Measurements from ENCODE around the gene RCN2. TPM values are rescaled to one million over a fixed set of nuclear protein-coding genes. Genes with fewer than 3 reads are reported as not detected.

Gene RCN2
- total and polyA plus RNA-seq, 3 donors from 2014 or later = 61.1 to 164 (median 78.3) TPM

DNA sequence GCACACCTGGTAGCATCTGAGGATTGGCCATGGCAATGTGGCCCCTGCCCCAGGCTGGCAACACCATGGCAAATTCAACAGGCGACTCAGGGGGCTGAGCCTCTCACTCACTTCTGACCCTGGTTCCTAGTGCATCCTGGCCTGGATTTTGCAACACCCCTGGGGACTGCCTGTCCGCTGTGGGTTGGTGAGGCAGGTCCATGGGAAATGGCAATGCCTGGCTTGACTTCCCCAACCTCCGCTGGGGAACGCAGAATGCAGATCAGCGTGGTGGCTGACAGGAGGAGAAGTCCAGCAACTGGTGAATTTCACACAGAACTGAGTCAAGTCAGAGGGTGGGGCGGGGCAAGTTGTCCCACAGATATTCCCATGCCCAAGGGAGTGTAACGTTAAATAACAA is 59.5 kb downstream of the RCN2 start:
- TF ChIP-seq, protein P1, sequence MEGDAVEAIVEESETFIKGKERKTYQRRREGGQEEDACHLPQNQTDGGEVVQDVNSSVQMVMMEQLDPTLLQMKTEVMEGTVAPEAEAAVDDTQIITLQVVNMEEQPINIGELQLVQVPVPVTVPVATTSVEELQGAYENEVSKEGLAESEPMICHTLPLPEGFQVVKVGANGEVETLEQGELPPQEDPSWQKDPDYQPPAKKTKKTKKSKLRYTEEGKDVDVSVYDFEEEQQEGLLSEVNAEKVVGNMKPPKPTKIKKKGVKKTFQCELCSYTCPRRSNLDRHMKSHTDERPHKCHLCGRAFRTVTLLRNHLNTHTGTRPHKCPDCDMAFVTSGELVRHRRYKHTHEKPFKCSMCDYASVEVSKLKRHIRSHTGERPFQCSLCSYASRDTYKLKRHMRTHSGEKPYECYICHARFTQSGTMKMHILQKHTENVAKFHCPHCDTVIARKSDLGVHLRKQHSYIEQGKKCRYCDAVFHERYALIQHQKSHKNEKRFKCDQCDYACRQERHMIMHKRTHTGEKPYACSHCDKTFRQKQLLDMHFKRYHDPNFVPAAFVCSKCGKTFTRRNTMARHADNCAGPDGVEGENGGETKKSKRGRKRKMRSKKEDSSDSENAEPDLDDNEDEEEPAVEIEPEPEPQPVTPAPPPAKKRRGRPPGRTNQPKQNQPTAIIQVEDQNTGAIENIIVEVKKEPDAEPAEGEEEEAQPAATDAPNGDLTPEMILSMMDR (IDR thresholded peaks at IDR 0.05) = no peak
- Histone ChIP-seq H3K4me3 (no peak overlapping the region), H3K9me3 (no peaks in the 10 kb centered on the region), H3K4me1 (peaks cover under 1% of the 10 kb centered on the region), H3K36me3 (ENCODE audit: low read depth, missing control alignments) (no peaks in the 10 kb centered on the region), H3K27me3 (no peaks in the 10 kb centered on the region), H3K27ac (no peak overlapping the region)
- intact Hi-C loops (cut with DNase I; ENCODE audit: low total_unique reads) = no loop called here
- whole genome bisulfite sequencing, 2 donors = 88 to 98% methylated on average over 6 to 7 of the region's 7 CpGs
- no peak for DNase-seq

DNA sequence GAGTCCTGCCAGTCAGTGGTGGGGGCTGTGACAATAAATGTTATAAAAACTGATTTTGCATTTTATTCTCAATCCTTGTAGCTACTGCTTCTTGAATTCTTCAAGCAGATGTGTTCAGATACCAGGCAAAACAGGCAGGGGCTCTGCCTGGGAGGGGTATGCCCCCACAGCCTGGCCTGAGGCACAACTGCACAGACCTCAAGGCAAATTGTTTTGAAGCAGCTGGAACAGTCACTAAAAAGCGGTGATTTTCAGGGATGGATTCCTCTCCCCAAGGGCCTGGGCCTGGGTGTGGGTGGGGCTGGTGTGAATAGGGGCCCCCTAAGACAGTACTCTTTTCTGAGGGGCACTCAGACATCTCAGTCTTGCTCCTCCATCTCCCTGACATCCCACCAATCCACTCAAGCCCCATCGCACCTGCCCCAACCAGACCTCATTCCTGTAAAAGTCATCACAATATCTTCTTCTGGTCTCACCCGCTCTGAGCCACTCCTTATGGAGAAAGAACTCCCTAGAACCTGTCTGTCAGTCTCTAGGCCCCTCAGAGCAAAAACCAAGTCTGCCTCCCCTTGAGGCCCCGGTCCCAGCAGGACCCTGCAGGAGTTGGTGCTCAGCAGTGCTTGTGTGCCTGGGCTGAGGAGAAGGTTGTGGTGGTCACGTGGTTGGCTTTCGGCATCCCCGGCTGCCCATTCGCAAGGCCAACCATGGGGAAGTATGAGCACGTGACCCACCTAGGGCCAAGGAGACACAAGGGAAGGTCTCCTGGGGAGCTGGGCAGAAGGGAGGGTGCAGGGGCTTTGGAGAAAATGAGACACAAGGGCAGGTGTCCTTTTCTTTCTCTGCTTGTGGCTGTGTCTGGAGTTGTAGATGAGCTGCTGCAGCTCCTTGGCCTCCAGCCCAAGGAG is 60.4 kb downstream of the RCN2 start:
- no peak for TF ChIP-seq POLR2A (IDR thresholded peaks at IDR 0.05)
- TF ChIP-seq, protein P1 (IDR thresholded peaks at IDR 0.05) = no peak
- no peaks in the 10 kb centered on the region for H3K27me3 ChIP-seq
- H3K4me1 ChIP-seq = peaks cover 6% of the 10 kb centered on the region
- intact Hi-C loops (cut with DNase I; ENCODE audit: low total_unique reads) = no loop called here
- no peak for DNase-seq
- WGBS, 2 donors = 92 to 96% methylated on average over 9 of the region's 9 CpGs
- no peak overlapping the region for H3K27ac ChIP-seq
- no peaks in the 10 kb centered on the region for H3K9me3 ChIP-seq
- no peaks in the 10 kb centered on the region for H3K36me3 ChIP-seq (ENCODE audit: low read depth, missing control alignments)
- no peak overlapping the region for H3K4me3 ChIP-seq

DNA sequence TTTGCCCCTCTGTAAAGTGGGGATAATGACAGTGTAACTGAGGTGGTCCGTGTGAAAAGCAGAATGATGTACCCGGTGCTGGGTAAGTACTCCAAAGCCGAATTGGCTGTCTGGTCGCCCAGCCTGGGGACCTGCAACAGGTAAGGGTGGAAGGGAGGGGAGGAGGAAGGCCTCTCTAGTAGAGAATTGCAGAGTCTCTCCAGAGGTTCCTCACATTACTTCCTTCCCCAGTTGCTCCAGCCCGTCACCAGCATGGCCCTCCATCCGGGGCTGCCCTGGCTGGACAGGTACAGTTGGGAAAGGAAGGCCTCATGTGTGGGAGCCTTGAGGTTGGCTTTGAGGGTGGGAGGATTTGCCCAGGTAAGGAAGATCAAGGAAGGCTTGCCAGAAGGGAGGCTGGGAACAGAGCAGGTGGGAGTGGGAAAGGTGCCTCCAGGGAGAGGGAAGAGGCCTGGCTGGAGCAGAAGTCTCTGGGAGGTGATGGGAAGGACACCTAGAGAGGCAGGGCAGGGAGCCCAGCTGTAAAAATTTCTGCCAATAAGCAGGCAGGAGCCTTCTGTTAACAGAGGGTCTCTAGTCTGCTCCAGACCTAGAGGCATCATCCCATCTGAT is 61.7 kb downstream of the RCN2 start:
- intact Hi-C loops (cut with DNase I; ENCODE audit: low total_unique reads) = no loop called here
- Histone ChIP-seq H3K27ac (no peak overlapping the region), H3K4me1 (peaks cover 6% of the 10 kb centered on the region), H3K9me3 (no peaks in the 10 kb centered on the region), H3K4me3 (no peak overlapping the region), H3K27me3 (no peaks in the 10 kb centered on the region), H3K36me3 (ENCODE audit: low read depth, missing control alignments) (no peaks in the 10 kb centered on the region)
- no peak for DNase-seq
- 96 to 97% methylated on average over 6 of the region's 6 CpGs for WGBS, 2 donors
- TF ChIP-seq, protein P1 (IDR thresholded peaks at IDR 0.05) = no peak
- no peak for TF ChIP-seq POLR2A (IDR thresholded peaks at IDR 0.05)

DNA sequence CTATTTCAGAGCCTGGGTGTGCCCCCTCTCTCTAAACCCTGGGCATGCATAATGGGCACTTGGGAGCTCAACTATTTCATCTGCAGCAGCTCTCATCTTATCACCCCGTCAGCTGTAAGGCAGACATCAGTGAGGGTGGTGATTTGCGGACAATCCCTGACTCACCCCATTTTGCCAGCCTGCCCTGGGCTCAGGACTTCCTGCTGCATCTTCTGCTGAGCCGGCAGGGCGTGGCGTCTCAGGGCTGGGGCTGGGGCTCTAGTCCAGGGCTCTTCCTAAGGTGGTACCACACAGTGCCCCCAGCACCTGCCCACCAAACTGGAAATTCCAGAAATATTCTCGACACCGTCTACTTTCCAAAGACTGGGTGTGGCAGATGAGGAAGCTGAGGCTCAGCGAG is 62.5 kb downstream of the RCN2 start:
- intact Hi-C loops (cut with DNase I; ENCODE audit: low total_unique reads) = no loop called here
- peaks cover 6% of the 10 kb centered on the region for H3K4me1 ChIP-seq
- no peaks in the 10 kb centered on the region for H3K9me3 ChIP-seq
- 89 to 98% methylated on average over 5 to 8 of the region's 8 CpGs for WGBS, 2 donors
- DNase-seq = no peak
- TF ChIP-seq, protein P1 (IDR thresholded peaks at IDR 0.05) = no peak
- H3K27ac ChIP-seq = no peak overlapping the region
- no peak overlapping the region for H3K4me3 ChIP-seq
- H3K27me3 ChIP-seq = no peaks in the 10 kb centered on the region
- no peaks in the 10 kb centered on the region for H3K36me3 ChIP-seq (ENCODE audit: low read depth, missing control alignments)

Measured in testis (tissue), 3 donors.